Measurements from ENCODE around the gene RFX5.
"Not testable (repeated sequence)": the region's sequence is repeated elsewhere in the genome, so short reads cannot be mapped to it uniquely, and the experiment has no call there.

Gene RFX5

DNA sequence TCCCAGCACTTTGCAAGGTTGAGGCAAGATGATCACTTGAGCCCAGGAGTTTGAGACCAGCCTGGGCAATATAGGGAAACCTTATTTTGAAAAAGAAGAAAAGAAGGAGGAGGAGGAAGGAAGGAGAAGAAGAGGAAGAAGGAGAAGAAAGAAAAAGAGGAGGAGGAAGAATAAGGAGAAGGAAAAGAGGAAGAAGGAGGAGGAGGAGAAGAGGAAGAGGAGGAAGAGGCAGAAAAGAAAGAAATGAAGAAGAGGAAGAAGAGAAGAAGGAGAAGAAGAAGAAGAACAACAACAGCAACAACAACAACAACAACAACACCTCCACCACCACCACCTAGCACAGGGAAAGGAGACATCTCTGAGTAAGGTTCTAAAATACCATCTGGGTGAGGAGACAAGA, 14.8 kb upstream of the RFX5 start:
- DNase-seq, result no peak

DNA sequence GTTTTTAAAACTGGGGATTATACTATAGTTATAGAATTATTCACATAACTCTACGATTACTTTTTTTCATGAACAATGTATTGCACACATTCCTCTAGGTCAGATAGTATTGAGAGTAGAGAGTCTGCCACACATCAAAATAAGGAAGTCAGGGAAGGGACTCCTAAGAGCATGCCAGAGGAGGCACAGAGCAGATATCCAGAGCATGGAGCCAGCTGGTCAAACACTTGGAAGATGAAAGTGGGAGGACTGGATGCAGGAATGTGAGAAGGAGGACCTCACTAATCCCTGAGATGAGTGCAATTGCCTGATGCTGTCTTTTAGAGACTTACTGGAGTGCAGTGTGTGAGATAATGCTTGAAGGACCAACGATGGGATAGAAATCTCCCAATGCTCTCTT, 9.6 kb upstream of the RFX5 start:
- no peak for DNase-seq

DNA sequence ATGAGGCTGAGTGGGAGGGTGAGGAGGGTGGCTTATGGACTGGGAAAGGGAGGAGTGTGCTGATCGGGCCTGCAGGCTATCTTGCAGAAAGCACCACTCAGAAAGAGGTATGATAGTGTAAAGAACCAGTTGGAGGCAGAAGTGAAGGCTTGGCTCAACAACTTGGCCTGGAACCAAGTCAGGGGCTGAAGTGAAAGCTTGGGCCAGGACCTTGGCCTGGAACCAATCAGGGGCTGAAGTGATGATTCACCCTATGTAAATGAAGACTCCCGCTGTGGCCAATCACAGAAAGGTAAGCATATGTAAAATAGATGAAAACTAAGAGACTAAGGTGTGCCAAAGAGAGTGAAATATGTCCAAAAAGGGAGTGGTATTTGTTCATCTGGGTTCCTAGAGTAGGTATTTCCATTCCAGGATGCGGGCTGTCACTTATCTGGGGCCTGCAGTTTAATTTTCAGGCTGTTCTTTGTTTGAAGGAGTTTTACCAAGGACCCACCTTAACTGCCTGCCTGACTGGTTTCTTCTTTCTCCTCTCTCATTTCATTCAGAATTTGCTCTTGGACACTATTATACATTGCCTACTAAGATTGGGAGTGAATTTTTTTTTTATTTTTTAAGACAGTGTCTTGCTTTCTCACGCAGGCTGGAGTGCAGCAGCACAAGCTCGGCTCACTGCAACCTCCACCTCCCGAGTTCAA, 5.1 kb upstream of the RFX5 start:
- no peak for DNase-seq

DNA sequence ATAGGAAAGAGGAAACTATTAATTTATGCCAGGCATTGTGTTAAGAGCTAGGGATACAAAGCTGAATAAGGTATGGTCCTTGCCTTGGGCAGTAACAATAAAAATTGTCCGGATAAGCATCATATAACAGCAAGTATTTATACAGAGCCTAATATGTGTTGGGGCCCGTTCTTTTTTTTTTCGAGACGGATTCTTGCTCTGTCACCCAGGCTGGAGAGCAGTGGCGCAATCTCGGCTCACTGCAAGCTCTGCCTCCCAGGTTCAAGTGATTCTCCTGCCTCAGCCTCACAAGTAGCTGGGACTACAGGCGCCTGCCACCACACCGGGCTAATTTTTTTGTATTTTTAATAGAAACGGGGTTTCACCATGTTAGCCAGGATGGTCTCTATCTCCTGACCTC, 3.3 kb upstream of the RFX5 start:
- DNase-seq, result not testable (repeated sequence)

GRCh38 chr1:151347523-151348246, 633 bp upstream of the RFX5 start:
- DNase-seq, result no peak

DNA sequence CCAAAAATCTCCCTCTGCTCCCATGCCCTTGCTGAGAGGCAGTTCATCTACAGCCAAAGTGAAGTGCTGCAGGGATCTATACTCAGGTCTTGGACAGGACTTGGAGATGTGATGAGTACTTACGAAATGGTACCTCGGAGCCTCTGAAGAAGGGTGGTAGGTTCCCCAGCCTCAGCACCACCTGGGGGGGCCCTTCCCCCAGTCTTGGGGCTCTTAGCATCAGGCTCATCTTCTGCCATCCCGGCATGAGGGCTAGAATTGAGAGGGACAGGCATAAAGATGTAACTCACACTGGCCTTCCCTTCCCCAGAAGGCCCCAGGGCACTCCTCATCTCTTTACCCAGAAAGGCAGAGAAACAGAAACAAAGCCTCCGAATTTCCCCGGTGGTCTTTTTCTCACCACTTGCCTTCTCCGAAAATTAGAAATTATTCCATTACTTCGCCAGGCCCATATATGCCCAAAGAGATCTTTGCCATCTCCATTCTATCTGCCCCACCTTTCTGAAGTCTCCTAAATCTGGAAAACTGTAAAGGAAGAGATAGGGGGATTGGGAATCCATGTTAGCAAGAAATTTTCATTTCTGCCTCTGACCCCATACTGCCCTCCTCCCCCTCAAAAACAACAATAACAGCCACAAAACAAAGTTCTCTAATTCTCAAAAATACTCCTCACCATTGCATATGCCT, 827 bp downstream of the RFX5 start:
- DNase-seq, result no peak

DNA sequence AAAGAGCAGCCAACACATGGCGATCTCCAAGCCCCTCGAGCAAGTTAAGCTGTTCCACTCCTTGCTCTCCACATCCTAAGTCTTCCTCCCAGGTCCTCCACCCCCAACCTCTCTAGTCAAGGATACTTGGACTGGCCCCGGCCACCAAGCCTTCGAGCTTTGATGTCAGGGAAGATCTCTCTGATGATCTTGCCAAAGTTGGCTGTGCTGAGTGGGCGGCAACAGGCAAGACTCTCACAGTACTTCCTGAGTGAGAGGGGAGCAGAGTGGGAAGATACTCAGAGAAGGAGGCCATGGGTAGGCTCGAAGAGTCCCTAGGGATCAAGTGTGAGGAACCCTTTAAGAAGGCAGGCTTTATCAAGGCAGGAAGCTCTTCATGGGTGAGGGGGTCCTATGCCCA, 2.8 kb downstream of the RFX5 start:
- DNase-seq, result no peak

DNA sequence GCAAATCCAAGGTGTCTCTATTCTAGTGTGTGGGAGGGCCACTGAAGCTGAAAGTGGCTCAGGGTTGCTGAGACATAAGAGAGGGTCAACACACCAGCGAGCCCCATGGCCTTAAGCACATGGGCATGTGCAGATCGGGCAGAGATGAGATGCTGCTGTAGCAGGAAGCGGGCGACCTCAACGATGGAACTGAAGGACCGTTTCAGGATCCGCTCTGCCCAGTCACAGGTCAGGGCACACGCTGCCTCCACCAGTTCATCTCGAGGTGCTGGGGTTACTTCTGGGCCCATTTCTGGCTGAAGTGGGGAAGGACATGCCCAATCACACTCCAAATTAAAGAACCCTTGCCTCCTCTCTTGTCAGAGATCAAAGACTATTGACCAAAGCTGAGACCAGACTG, 3.5 kb downstream of the RFX5 start:
- no peak for DNase-seq

GRCh38 chr1:151342569-151342968, 4.5 kb downstream of the RFX5 start:
- DNase-seq, result no peak

DNA sequence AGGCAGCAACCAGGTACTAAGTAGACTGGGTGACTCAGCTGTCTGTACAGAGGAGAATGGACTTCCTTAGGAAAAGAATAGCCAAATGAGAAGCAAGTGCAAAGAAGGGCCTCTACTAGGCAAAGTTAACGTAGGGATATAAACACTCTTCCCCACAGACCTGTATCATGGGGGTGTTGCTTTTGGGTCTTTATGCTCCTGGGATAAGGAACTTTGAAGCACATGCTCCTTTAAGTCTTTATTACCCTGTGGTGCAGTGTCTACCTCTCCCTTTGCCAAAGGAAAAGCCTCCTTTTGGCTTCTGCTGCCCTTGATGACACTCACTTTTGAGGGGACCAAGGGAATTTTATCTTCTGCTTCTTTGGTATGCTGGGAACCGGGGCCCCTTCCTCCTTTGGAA, 5.0 kb downstream of the RFX5 start:
- DNase-seq, result no peak

GRCh38 chr1:151340870-151341754, 5.9 kb downstream of the RFX5 start:
- peak; percentile 78 for DNase-seq

- no peak for DNase-seq
Observed at GRCh38 chr1:151336556-151336955, 10.5 kb downstream of the RFX5 start.

GRCh38 chr1:151334822-151335221, 12.2 kb downstream of the RFX5 start:
- DNase-seq, result no peak

GRCh38 chr1:151327903-151328674, 19.0 kb downstream of the RFX5 start:
- DNase-seq, result peak; percentile 81

- DNase-seq, result peak; percentile 98
Observed at GRCh38 chr1:151327223-151327902, 19.7 kb downstream of the RFX5 start, which contains the start of gene PI4KB. TSS of gene PI4KB (minus strand) at chr1:151327416. CDS start at chr1:151316481, 10,935 bp downstream.

GRCh38 chr1:151326619-151327222, 20.3 kb downstream of the RFX5 start:
- DNase-seq, result peak; percentile 7

- DNase-seq, result no peak
Observed at GRCh38 chr1:151325646-151326429, 21.2 kb downstream of the RFX5 start.

DNA sequence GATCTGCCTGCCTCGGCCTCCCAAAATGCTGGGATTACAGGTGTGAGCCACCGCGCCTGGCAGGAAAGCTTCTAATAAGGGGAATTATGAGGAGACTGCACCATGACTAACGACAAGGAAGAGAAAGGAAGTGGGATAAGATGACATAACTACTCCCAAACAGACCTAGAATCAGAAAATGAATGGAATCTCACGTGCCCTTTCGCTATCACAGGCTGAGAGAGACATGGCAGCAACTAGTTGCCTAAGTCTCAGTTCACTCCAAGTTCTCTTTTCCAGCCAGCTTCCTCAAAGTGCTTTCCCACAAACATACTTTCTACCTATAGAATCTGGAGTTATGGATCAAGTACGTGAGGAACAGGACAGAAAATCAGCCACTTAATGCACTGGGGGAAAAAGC, 21.8 kb downstream of the RFX5 start:
- DNase-seq, result no peak

DNA sequence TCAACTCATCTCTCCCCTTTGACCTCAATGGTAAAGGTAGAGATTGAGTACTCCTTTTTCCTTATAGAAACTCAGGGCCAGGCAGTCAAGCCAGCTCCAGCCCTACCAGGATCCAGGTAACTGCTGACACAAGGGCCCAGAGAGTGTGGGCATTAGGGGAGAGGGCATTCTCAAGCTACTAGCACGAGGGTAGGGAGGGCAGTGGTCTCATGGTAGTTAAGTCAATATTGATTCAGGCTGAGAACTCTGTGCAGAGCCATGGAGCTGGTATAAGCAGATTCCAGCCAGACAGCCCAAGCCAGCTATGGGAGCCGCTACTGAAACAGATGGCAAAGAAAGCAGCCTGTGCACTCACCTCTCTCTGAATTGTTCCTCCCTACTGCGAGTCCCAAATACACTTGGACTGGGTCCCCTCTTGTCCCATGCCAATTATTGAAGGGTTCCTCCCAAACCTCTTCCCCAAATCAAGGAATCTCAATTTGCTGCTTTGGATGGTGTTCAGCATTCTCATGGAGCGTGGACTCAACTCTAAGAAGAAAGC, 22.6 kb downstream of the RFX5 start:
- DNase-seq, result no peak

GRCh38 chr1:151318975-151319374, 28.1 kb downstream of the RFX5 start:
- no peak for DNase-seq
